ENCODE measurements around the gene ST6GALNAC1.

Gene ST6GALNAC1

DNA sequence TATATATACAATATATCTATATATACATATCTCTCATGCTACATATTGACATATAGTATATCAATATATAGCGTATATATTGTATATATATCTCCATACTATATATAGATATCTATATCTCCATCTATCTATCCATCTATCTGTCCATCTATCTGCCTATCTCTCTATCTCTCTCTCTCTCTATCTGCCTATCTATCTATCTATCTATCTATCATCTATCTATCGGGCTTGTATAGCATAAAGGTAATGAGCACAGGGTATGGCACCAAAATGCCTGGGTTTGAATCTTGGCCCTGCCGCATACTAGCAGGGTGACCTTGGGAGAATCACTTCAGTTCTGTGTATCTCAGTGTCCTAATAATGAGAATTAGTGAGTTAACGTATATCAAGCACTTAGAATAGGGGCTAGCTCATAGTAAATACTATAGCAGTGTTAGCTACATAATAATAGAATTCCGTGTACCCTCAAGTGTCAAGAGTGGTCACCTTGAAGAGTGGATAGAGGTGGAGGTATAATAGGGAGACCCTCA, 1.5 kb downstream of the ST6GALNAC1 start:
- Histone ChIP-seq H3K9ac (ENCODE audit: low read length) (no peak overlapping the region), H3K4ac (ENCODE audit: low read depth in 1 of 2, low read length in 2 of 2) (no peak overlapping the region), H3K4me2 (ENCODE audit: low read length, poor library complexity, severe bottlenecking) (no peak overlapping the region), H3K4me3 (ENCODE audit: insufficient read depth in 1 of 2, low read depth in 1 of 2, low read length in 2 of 2) (no peak overlapping the region), H4K91ac (ENCODE audit: low read length) (no peak overlapping the region), H2BK15ac (ENCODE audit: low read depth, poor library complexity, severe bottlenecking) (no peak overlapping the region), H4K8ac (ENCODE audit: low read length) (no peak overlapping the region), H2BK5ac (ENCODE audit: low read depth, low read length, poor library complexity, severe bottlenecking) (no peak overlapping the region), H3K23ac (ENCODE audit: low read length in 2 of 2) (no peak overlapping the region), H3K4me1 (ENCODE audit: control insufficient read depth, insufficient read depth, low read depth, low read length) (peaks cover 5% of the 10 kb centered on the region), H3K36me3 (ENCODE audit: control insufficient read depth in 1 of 2, insufficient read depth in 2 of 2, low read depth in 1 of 2, low read length in 2 of 2) (no peaks in the 10 kb centered on the region), H2BK12ac (ENCODE audit: low read length in 2 of 2) (no peak overlapping the region), H3K27ac (ENCODE audit: low read length, poor library complexity, severe bottlenecking) (no peak overlapping the region), H2BK120ac (ENCODE audit: low read depth, low read length) (no peak overlapping the region), H3K9me3 (ENCODE audit: control insufficient read depth, low read length) (peaks cover 11% of the 10 kb centered on the region), H3K79me1 (replicated peaks; ENCODE audit: low read length, poor library complexity, severe bottlenecking) (no peaks in the 10 kb centered on the region), H3K14ac (ENCODE audit: low read length in 2 of 2) (no peak overlapping the region), H3K18ac (ENCODE audit: low read depth in 1 of 2, low read length in 2 of 2) (no peak overlapping the region), H3K27me3 (ENCODE audit: control insufficient read depth in 1 of 2, insufficient read depth in 1 of 2, low read length in 2 of 2) (peaks cover 3 to 41% of the 10 kb centered on the region in 2 experiments), H2AFZ (ENCODE audit: low read depth, low read length) (no peak overlapping the region), H2AK5ac (ENCODE audit: low read length, severe bottlenecking) (no peak overlapping the region)
- 95% methylated on average over 2 of the region's 5 CpGs for WGBS
- DNase-seq: no peak

DNA sequence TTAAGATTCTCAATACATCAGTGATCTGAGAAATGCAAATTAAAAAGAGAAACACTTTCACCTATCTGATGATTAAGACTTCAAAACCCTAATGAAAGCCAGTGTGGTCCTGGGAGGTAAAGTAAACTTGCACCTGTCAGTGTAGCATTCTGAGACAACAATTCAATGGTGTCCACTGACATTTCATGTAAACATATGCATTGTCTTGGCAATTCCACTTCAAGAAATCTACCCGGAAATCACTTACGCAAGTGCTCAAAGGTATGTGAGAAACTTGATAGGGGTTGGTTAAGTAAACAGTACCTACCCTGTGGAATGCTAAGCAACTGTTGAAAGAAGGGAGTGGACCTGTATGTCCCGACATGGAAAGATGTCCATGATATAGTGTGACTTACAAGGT, 2.1 kb downstream of the ST6GALNAC1 start:
- H3K79me1 ChIP-seq (replicated peaks; ENCODE audit: low read length, poor library complexity, severe bottlenecking): no peaks in the 10 kb centered on the region
- H2BK12ac ChIP-seq (ENCODE audit: low read length in 2 of 2): no peak overlapping the region
- no peak overlapping the region for H3K27ac ChIP-seq (ENCODE audit: low read length, poor library complexity, severe bottlenecking)
- H3K4me1 ChIP-seq (ENCODE audit: control insufficient read depth, insufficient read depth, low read depth, low read length): peaks cover 5% of the 10 kb centered on the region
- H4K8ac ChIP-seq (ENCODE audit: low read length): no peak overlapping the region
- no peak overlapping the region for H2AK5ac ChIP-seq (ENCODE audit: low read length, severe bottlenecking)
- no peak overlapping the region for H3K9ac ChIP-seq (ENCODE audit: low read length)
- no peak for DNase-seq
- H4K91ac ChIP-seq (ENCODE audit: low read length): no peak overlapping the region
- H3K4me3 ChIP-seq (ENCODE audit: insufficient read depth in 1 of 2, low read depth in 1 of 2, low read length in 2 of 2): no peak overlapping the region
- H3K27me3 ChIP-seq (ENCODE audit: control insufficient read depth in 1 of 2, insufficient read depth in 1 of 2, low read length in 2 of 2): peaks cover 3 to 39% of the 10 kb centered on the region in 2 experiments
- no peak overlapping the region for H3K18ac ChIP-seq (ENCODE audit: low read depth in 1 of 2, low read length in 2 of 2)
- no peak overlapping the region for H3K14ac ChIP-seq (ENCODE audit: low read length in 2 of 2)
- peaks cover 7% of the 10 kb centered on the region for H3K9me3 ChIP-seq (ENCODE audit: control insufficient read depth, low read length)
- no peak overlapping the region for H2BK15ac ChIP-seq (ENCODE audit: low read depth, poor library complexity, severe bottlenecking)
- H3K23ac ChIP-seq (ENCODE audit: low read length in 2 of 2): no peak overlapping the region
- H3K4me2 ChIP-seq (ENCODE audit: low read length, poor library complexity, severe bottlenecking): no peak overlapping the region
- H2AFZ ChIP-seq (ENCODE audit: low read depth, low read length): no peak overlapping the region
- H3K36me3 ChIP-seq (ENCODE audit: control insufficient read depth in 1 of 2, insufficient read depth in 2 of 2, low read depth in 1 of 2, low read length in 2 of 2): no peaks in the 10 kb centered on the region
- no peak overlapping the region for H2BK5ac ChIP-seq (ENCODE audit: low read depth, low read length, poor library complexity, severe bottlenecking)
- H2BK120ac ChIP-seq (ENCODE audit: low read depth, low read length): no peak overlapping the region
- 81% methylated on average over 2 of the region's 3 CpGs for WGBS
- H3K4ac ChIP-seq (ENCODE audit: low read depth in 1 of 2, low read length in 2 of 2): no peak overlapping the region

GRCh38 chr17:76640550-76641380, 2.8 kb downstream of the ST6GALNAC1 start:
- H3K18ac ChIP-seq (ENCODE audit: low read depth in 1 of 2, low read length in 2 of 2): no peak overlapping the region
- no peak overlapping the region for H3K23ac ChIP-seq (ENCODE audit: low read length in 2 of 2)
- no peak overlapping the region for H4K8ac ChIP-seq (ENCODE audit: low read length)
- no peak overlapping the region for H3K9ac ChIP-seq (ENCODE audit: low read length)
- no CpG with 5 or more reads among the region's 6 CpGs for WGBS
- no peak overlapping the region for H3K14ac ChIP-seq (ENCODE audit: low read length in 2 of 2)
- H3K36me3 ChIP-seq (ENCODE audit: control insufficient read depth in 1 of 2, insufficient read depth in 2 of 2, low read depth in 1 of 2, low read length in 2 of 2): no peaks in the 10 kb centered on the region
- H3K4me1 ChIP-seq (ENCODE audit: control insufficient read depth, insufficient read depth, low read depth, low read length): peaks cover 5% of the 10 kb centered on the region
- H3K27ac ChIP-seq (ENCODE audit: low read length, poor library complexity, severe bottlenecking): no peak overlapping the region
- H4K91ac ChIP-seq (ENCODE audit: low read length): no peak overlapping the region
- H3K27me3 ChIP-seq (ENCODE audit: control insufficient read depth in 1 of 2, insufficient read depth in 1 of 2, low read length in 2 of 2): peaks cover 3 to 32% of the 10 kb centered on the region in 2 experiments
- no peak overlapping the region for H2AFZ ChIP-seq (ENCODE audit: low read depth, low read length)
- no peak overlapping the region for H2BK15ac ChIP-seq (ENCODE audit: low read depth, poor library complexity, severe bottlenecking)
- H3K9me3 ChIP-seq (ENCODE audit: control insufficient read depth, low read length): peaks cover 3% of the 10 kb centered on the region
- no peak overlapping the region for H3K4me3 ChIP-seq (ENCODE audit: insufficient read depth in 1 of 2, low read depth in 1 of 2, low read length in 2 of 2)
- H2AK5ac ChIP-seq (ENCODE audit: low read length, severe bottlenecking): no peak overlapping the region
- no peak overlapping the region for H2BK12ac ChIP-seq (ENCODE audit: low read length in 2 of 2)
- H3K4me2 ChIP-seq (ENCODE audit: low read length, poor library complexity, severe bottlenecking): no peak overlapping the region
- H3K4ac ChIP-seq (ENCODE audit: low read depth in 1 of 2, low read length in 2 of 2): no peak overlapping the region
- no peak overlapping the region for H2BK120ac ChIP-seq (ENCODE audit: low read depth, low read length)
- no peak overlapping the region for H2BK5ac ChIP-seq (ENCODE audit: low read depth, low read length, poor library complexity, severe bottlenecking)
- peak; percentile 10 for DNase-seq
- no peaks in the 10 kb centered on the region for H3K79me1 ChIP-seq (replicated peaks; ENCODE audit: low read length, poor library complexity, severe bottlenecking)

GRCh38 chr17:76638263-76638662, 5.3 kb downstream of the ST6GALNAC1 start:
- no peak overlapping the region for H3K14ac ChIP-seq (ENCODE audit: low read length in 2 of 2)
- H2AFZ ChIP-seq (ENCODE audit: low read depth, low read length): no peak overlapping the region
- no peak overlapping the region for H2AK5ac ChIP-seq (ENCODE audit: low read length, severe bottlenecking)
- H2BK120ac ChIP-seq (ENCODE audit: low read depth, low read length): no peak overlapping the region
- no peaks in the 10 kb centered on the region for H3K79me1 ChIP-seq (replicated peaks; ENCODE audit: low read length, poor library complexity, severe bottlenecking)
- H3K9ac ChIP-seq (ENCODE audit: low read length): no peak overlapping the region
- H3K4me3 ChIP-seq (ENCODE audit: insufficient read depth in 1 of 2, low read depth in 1 of 2, low read length in 2 of 2): no peak overlapping the region
- no peak overlapping the region for H2BK15ac ChIP-seq (ENCODE audit: low read depth, poor library complexity, severe bottlenecking)
- no peak overlapping the region for H2BK12ac ChIP-seq (ENCODE audit: low read length in 2 of 2)
- H3K18ac ChIP-seq (ENCODE audit: low read depth in 1 of 2, low read length in 2 of 2): no peak overlapping the region
- H4K91ac ChIP-seq (ENCODE audit: low read length): no peak overlapping the region
- DNase-seq: no peak
- no peak overlapping the region for H3K4me2 ChIP-seq (ENCODE audit: low read length, poor library complexity, severe bottlenecking)
- no peak overlapping the region for H2BK5ac ChIP-seq (ENCODE audit: low read depth, low read length, poor library complexity, severe bottlenecking)
- no peak overlapping the region for H3K23ac ChIP-seq (ENCODE audit: low read length in 2 of 2)
- 96% methylated on average over 8 of the region's 10 CpGs for WGBS
- no peak overlapping the region for H4K8ac ChIP-seq (ENCODE audit: low read length)
- H3K27me3 ChIP-seq (ENCODE audit: control insufficient read depth in 1 of 2, insufficient read depth in 1 of 2, low read length in 2 of 2): peaks cover 3 to 13% of the 10 kb centered on the region in 2 experiments
- H3K4ac ChIP-seq (ENCODE audit: low read depth in 1 of 2, low read length in 2 of 2): no peak overlapping the region
- no peaks in the 10 kb centered on the region for H3K9me3 ChIP-seq (ENCODE audit: control insufficient read depth, low read length)
- H3K4me1 ChIP-seq (ENCODE audit: control insufficient read depth, insufficient read depth, low read depth, low read length): no peaks in the 10 kb centered on the region
- H3K36me3 ChIP-seq (ENCODE audit: control insufficient read depth in 1 of 2, insufficient read depth in 2 of 2, low read depth in 1 of 2, low read length in 2 of 2): no peaks in the 10 kb centered on the region
- no peak overlapping the region for H3K27ac ChIP-seq (ENCODE audit: low read length, poor library complexity, severe bottlenecking)

Measured in mesenchymal stem cell (in vitro differentiated cells and primary cell).